OCI-LY7 (cell line): ENCODE results near the gene POC1A. TPM values are rescaled to one million over a fixed set of nuclear protein-coding genes. Genes with fewer than 3 reads are reported as not detected.

Experiments
- BruUV-seq: library from RNA; stranded (reverse); fragments of 400-500 nt; replicated peaks from 2 replicates; lab custom pipeline; 2021; lab: Mats Ljungman, UMichigan
- CTCF ChIA-PET: fragments of 300-600 bp; sonication (Branson Sonifier 250); formaldehyde crosslinking; loops from one replicate; lab custom pipeline; 2022; ENCODE audit warnings: antibody characterized with exemption; ENCODE audit not compliant: unreplicated experiment; lab: Charles Lee
- POLR2A ChIA-PET: fragments of 300-600 bp; sonication (Branson Sonifier 250); formaldehyde crosslinking; loops from one replicate; lab custom pipeline; 2022; ENCODE audit warnings: antibody characterized with exemption; lab: Charles Lee
- DNase-seq: peaks from one replicate; pipeline ENCODE4 v3.0.0-alpha.2; 2015; ENCODE audit warnings: low spot score
- H2AFZ ChIP-seq: fragments of 200-600 bp; sonication (generic), shearing (Covaris generic); 2 replicates; pipeline ENCODE4 v1.6.1; 2014; ENCODE audit warnings: mild to moderate bottlenecking, antibody characterized with exemption, low read length, moderate library complexity
- H3K27ac ChIP-seq: fragments of 200-600 bp; sonication (generic); 2 replicates; pipeline ENCODE4 v1.5.1; 2014; ENCODE audit warnings: mixed run types, low read depth, mild to moderate bottlenecking, moderate library complexity, low read length, inconsistent platforms; ENCODE audit not compliant: poor library complexity, severe bottlenecking
- H3K36me3 ChIP-seq: fragments of 200-600 bp; sonication (generic); 2 replicates; pipeline ENCODE4 v1.6.1; 2014; ENCODE audit warnings: mild to moderate bottlenecking, antibody characterized with exemption, low read length, moderate library complexity, mixed read lengths; ENCODE audit not compliant: insufficient read depth
- H3K4me1 ChIP-seq: fragments of 200-600 bp; sonication (generic); 2 replicates; pipeline ENCODE4 v1.5.1; 2014; ENCODE audit warnings: mild to moderate bottlenecking, low read length; ENCODE audit not compliant: insufficient read depth, poor library complexity, severe bottlenecking
- H3K4me2 ChIP-seq: fragments of 200-600 bp; sonication (generic); 2 replicates; pipeline ENCODE4 v1.6.1; 2014; ENCODE audit warnings: mild to moderate bottlenecking, low read length
- H3K4me3 ChIP-seq: fragments of 200-600 bp; sonication (generic); 2 replicates; pipeline ENCODE4 v1.5.1; 2014; ENCODE audit warnings: mild to moderate bottlenecking, low read depth, low read length; ENCODE audit not compliant: poor library complexity, severe bottlenecking
- H3K79me2 ChIP-seq: fragments of 200-600 bp; sonication (generic); 2 replicates; pipeline ENCODE4 v1.6.1; 2016; ENCODE audit warnings: low read depth, mild to moderate bottlenecking, low read length, moderate library complexity, mixed read lengths; ENCODE audit not compliant: insufficient read depth
- H3K9me2 ChIP-seq: fragments of 200-600 bp; sonication (generic); 2 replicates; pipeline ENCODE4 v1.6.1; 2016; ENCODE audit warnings: mild to moderate bottlenecking, low read length, mixed read lengths; ENCODE audit not compliant: insufficient read depth
- H3K9me3 ChIP-seq: fragments of 200-600 bp; sonication (generic); 2 replicates; pipeline ENCODE4 v1.6.1; 2014; ENCODE audit warnings: mild to moderate bottlenecking, mixed run types, low read length, mixed read lengths
- H4K20me1 ChIP-seq: fragments of 200-600 bp; sonication (generic); 2 replicates; pipeline ENCODE4 v1.6.1; 2014; ENCODE audit warnings: mild to moderate bottlenecking, antibody characterized with exemption, low read length, moderate library complexity, mixed read lengths; ENCODE audit not compliant: insufficient read depth
- CTCF ChIP-seq: fragments of 200-600 bp; sonication (generic); conservative IDR thresholded peaks from 2 replicates; pipeline ENCODE4 v1.5.1; 2014; ENCODE audit warnings: mild to moderate bottlenecking, antibody characterized with exemption, low read length, moderate library complexity, mixed read lengths
- EZH2phosphoT487 ChIP-seq: fragments of 200-600 bp; sonication (generic); IDR thresholded peaks from 2 replicates; pipeline ENCODE4 v1.6.1; 2018; ENCODE audit warnings: low read depth, borderline replicate concordance, mild to moderate bottlenecking, mixed run types, antibody characterized with exemption, low read length, moderate library complexity, mixed read lengths
- intact Hi-C: fragments of 100-400 bp; cut with micrococcal nuclease; formaldehyde crosslinking; loops from one replicate; pipeline ENCODE4 v1.10.0; 2022; ENCODE audit not compliant: unreplicated experiment
- total RNA-seq, 2 experiments: library from RNA; depleted of rRNA in 1 of 2; stranded (reverse); fragments of >200 nt in 1 of 2; shearing (Covaris generic) in 1 of 2; gene quantifications; 2 replicates each; pipeline ENCODE4 v1.2.3, GENCODE V29; 2014 to 2022

The POC1A gene
- total RNA-seq, 2 experiments from 2014 or later, result 40.0 to 41.0 TPM

- Histone ChIP-seq H3K4me3 (peak overlapping the region; percentile 82), H3K9me2 (no peaks in the 10 kb centered on the region), H3K4me1 (peaks cover 41% of the 10 kb centered on the region), H2AFZ (peak overlapping the region; percentile 84), H3K27ac (peak overlapping the region; percentile 42), H3K9me3 (no peaks in the 10 kb centered on the region), H4K20me1 (no peaks in the 10 kb centered on the region), H3K36me3 (peaks cover 13% of the 10 kb centered on the region; the same call in 1 of the 2 replicates), H3K79me2 (no peaks in the 10 kb centered on the region), H3K4me2 (peak overlapping the region; percentile 96)
- TF ChIP-seq EZH2phosphoT487 (no peak), CTCF (no peak)
- peak; percentile 99 for DNase-seq
- BruUV-seq, result no TSS peak
- ChIA-PET POLR2A (interaction anchor here (0.5 to 1.3 kb wide), 5 partner anchors 34 to 364 kb away, joined by 3 to 6 read pairs (median 4); partner anchors contain the start of gene TLR9), CTCF (interaction anchor here (0.6 to 0.8 kb wide), 3 partner anchors 12 to 331 kb away, joined by 3 to 6 read pairs (median 3); no protein-coding TSS in a partner anchor)
- intact Hi-C loops, result loop anchor here (1.0 to 2.0 kb wide), 2 partner anchors 97 to 114 kb away; partner anchors contain the start of genes PARP3 and POC1A
Observed at GRCh38 chr3:52056968-52057811, 97.0 kb downstream of the POC1A start.

GRCh38 chr3:52056521-52056967, 97.7 kb downstream of the POC1A start, which contains the start of gene DUSP7:
DUSP7 (minus strand) TSS chr3:52056571; CDS start chr3:52056366, 205 bp downstream.
- peak within 1 kb of the TSS; percentile 42 for H3K27ac ChIP-seq
- CTCF ChIA-PET, result interaction anchor here (0.6 to 0.8 kb wide), 2 partner anchors 13 to 25 kb away, joined by 3 to 6 read pairs; no protein-coding TSS in a partner anchor
- no TSS peak for BruUV-seq
- H3K4me2 ChIP-seq, result peak within 1 kb of the TSS; percentile 96
- POLR2A ChIA-PET, result interaction anchor here (0.6 to 1.3 kb wide), 6 partner anchors 33 to 301 kb away, joined by 3 to 5 read pairs (median 4); partner anchors contain the start of genes POC1A and TLR9
- intact Hi-C loops, result loop anchor here (1.0 to 2.0 kb wide), 2 partner anchors 98 to 114 kb away; partner anchors contain the start of genes PARP3 and POC1A
- no peaks in the 10 kb centered on the region for H3K9me3 ChIP-seq
- no peaks in the 10 kb centered on the region for H3K9me2 ChIP-seq
- H4K20me1 ChIP-seq, result no peaks in the 10 kb centered on the region
- H3K4me3 ChIP-seq, result peak within 1 kb of the TSS; percentile 82
- no peaks in the 10 kb centered on the region for H3K79me2 ChIP-seq
- TF ChIP-seq CTCF (no peak), EZH2phosphoT487 (no peak)
- DNase-seq, result peak; percentile 84
- H2AFZ ChIP-seq, result peak within 1 kb of the TSS; percentile 72
- peaks cover 20% of the 10 kb centered on the region; the same call in 1 of the 2 replicates for H3K36me3 ChIP-seq
- peaks cover 41% of the 10 kb centered on the region for H3K4me1 ChIP-seq
